GM21390 (cell line): ENCODE data around the gene CDH4.

Source experiments
- ATAC-seq: cut with Tn5 transposase; IDR thresholded peaks from one replicate; pipeline ENCODE4 v1.9.1; 2021; ENCODE audit not compliant: unreplicated experiment

The CDH4 gene

GRCh38 chr20:61927826-61928541, 675.9 kb downstream of the CDH4 start:
- ATAC-seq = no peak

DNA sequence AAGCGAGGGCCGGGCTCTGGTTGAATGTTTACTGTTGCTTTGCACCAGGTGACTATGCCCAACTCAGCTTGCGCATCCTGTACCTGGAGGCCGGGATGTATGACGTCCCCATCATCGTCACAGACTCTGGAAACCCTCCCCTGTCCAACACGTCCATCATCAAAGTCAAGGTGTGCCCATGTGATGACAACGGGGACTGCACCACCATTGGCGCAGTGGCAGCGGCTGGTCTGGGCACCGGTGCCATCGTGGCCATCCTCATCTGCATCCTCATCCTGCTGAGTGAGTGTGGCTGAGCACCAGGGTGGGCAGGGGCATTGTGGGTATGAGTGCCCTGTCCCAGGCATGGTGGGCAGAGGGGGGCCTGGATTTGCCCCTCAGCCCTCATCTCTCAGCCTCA, 677.5 kb downstream of the CDH4 start:
- no peak for ATAC-seq

- no peak for ATAC-seq
Observed at GRCh38 chr20:61929971-61930666, 678.1 kb downstream of the CDH4 start.

- ATAC-seq = no peak
Observed at GRCh38 chr20:61930776-61931475, 678.9 kb downstream of the CDH4 start.

DNA sequence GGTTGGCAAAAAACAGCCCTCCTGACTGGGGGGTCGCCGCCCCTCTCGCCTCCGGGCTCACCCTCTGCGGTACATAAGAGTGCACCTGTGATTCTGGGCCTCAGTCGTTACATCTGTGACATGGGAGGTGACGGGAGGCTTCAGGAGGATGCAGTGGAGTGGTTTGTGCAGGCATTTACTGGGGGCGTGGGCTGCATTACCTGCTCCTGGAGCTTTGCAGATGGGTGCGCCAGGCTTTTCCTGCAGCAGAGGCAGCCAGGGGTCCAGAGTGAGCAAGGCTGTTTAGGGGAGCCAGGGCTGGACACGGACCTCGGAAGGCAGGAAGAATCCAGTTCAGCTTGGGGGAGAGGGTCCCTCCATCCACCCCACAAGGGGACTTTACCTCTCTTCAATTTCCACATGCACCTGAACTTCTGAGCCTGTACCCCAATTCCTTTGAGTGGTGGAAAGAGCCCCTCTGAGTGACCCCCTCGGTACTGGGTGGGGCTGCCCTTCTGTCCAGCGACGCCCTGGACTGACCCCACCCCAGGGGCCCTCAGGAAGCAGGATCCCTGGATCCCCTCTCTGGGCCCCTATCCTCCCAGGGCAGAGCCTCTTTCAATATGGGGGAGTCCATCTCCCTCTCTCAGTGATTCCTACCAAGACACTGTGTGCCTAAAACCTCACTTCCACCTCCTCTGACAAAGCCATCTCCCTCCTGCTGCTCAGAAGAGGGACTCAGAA, 679.6 kb downstream of the CDH4 start:
- no peak for ATAC-seq

DNA sequence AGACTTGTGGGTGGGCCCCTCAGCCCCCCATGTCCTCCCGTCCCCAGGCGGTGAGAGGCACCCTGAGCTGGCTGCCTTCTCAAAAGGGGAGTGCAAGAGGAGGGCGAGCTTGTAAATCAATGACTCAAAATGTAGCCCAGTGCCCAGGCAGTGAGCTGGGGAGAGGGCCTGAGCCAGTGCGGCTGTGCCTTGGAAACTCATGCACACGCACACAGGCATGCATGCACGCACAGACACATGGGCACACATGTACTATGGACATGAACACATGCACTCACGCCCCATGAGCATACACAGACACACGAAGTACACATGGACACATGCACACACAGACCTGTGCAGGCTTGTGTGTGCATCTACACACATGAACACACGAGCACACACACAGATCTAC, 680.1 kb downstream of the CDH4 start:
- no peak for ATAC-seq

- ATAC-seq = no peak
Observed at GRCh38 chr20:61932711-61933480, 680.8 kb downstream of the CDH4 start.

GRCh38 chr20:61933481-61933950, 681.5 kb downstream of the CDH4 start:
- no peak for ATAC-seq

DNA sequence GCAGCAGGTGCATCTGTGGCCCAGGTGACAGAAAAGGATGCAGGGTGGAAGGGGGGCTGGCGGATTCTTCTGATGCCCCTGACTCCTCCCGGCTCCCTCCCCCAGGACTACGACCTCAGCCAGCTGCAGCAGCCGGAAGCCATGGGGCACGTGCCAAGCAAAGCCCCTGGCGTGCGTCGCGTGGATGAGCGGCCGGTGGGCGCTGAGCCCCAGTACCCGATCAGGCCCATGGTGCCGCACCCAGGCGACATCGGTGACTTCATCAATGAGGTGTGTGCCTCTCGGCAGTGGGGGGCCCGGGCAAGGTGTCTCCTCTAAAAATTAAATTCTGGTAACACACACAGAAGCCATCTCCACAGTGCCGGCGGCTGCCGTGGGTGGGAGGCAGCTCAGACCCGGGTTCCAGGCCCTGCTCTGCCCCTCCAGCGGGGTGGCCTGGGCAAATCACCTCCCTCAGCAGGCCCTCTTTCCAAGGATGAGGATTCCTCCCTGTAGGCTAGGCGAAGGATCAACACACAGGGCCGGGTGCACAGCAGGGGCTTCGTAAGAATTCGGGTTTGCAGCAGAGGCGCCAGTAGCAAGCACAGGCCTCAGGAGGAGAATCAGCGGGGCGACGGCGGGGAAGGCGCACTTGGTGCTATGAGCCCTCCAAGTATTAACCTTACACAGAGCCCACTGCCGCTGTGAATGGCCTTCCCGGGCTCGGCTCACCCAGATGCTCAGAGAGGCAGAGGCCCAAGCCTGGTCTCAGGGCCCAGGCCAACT, 682.1 kb downstream of the CDH4 start:
- no peak for ATAC-seq

DNA sequence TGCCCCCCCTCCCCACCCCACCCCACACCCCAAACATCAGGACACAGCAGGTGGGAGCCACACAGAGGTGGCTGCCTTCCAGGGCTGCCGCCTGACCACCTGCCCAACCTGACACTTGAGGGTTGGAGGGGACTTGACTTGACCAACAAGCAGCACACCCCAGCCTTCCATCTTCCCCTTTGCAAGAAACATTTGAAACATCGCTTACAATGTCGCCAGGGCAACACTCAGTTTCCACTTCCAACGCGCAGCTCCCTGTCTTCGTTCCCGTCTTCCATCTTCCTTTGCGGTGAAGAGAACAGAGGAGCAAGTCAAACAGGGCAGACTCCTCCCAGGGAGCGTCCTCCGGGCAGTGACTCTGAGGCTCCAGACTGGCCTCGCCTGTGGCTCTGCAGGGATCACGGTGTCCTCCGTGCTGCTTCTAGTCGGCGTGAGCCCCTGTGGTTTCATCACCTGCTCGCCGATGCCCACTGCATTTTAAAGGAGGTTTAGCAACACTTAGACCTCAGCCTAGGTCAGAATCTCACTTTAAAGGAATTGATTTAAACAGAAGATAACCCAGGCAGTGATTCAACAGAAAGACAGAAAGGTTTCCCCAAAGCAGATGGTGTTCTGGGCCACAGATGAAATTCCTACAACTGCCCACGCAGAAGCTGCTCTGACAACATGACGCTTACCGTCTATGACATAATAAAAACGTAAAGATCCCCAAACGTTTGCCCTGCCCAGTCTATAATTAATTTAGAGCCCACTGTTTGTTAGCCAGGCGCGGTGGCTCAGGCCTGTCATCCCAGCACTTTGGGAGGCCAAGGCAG, 682.9 kb downstream of the CDH4 start:
- ATAC-seq = no peak

GRCh38 chr20:61935926-61936700, 684.1 kb downstream of the CDH4 start:
- ATAC-seq = no peak

DNA sequence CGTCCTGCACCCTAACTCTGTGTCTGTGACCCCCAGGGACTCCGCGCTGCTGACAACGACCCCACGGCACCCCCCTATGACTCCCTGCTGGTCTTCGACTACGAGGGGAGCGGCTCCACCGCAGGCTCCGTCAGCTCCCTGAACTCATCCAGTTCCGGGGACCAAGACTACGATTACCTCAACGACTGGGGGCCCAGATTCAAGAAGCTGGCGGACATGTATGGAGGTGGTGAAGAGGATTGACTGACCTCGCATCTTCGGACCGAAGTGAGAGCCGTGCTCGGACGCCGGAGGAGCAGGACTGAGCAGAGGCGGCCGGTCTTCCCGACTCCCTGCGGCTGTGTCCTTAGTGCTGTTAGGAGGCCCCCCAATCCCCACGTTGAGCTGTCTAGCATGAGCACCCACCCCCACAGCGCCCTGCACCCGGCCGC, 684.7 kb downstream of the CDH4 start:
- ATAC-seq = no peak

DNA sequence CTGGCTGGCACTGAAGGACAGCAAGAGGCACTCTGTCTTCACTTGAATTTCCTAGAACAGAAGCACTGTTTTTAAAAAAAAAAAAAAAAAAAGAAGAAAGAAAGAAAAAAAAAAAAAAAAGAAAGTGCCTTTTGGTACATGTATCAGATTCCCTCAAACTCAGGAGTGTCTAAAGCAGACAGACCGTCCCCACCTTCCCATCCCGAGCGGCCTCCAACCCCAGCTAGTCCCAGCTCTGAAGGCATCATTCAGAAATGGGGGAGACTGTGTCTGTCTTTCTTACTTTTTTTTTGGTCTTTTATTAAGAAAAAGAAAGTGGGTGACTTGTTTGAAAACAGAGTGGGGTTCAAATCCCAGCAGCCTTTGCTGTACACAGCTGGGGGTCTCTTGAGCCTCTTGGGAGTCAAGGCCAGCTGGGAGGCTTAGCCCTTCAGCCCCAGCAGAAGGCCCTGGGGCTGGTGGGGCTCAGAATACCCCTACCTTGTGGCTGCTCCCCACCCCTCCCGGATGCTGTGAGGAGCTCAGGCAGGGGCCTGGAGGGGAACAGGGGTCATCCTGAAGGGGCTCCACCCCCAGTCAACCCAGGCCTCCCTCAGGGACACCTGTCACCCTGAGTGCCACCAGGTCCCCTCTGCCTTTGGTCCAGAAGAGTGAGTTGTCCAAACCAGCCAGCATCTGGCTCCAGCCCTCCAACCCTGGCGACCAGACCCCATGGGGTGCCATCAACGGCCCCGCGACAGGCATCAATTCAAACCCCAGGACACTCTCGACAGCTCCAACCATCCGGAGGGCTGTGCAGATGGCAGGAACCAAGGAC, 685.3 kb downstream of the CDH4 start:
- no peak for ATAC-seq

DNA sequence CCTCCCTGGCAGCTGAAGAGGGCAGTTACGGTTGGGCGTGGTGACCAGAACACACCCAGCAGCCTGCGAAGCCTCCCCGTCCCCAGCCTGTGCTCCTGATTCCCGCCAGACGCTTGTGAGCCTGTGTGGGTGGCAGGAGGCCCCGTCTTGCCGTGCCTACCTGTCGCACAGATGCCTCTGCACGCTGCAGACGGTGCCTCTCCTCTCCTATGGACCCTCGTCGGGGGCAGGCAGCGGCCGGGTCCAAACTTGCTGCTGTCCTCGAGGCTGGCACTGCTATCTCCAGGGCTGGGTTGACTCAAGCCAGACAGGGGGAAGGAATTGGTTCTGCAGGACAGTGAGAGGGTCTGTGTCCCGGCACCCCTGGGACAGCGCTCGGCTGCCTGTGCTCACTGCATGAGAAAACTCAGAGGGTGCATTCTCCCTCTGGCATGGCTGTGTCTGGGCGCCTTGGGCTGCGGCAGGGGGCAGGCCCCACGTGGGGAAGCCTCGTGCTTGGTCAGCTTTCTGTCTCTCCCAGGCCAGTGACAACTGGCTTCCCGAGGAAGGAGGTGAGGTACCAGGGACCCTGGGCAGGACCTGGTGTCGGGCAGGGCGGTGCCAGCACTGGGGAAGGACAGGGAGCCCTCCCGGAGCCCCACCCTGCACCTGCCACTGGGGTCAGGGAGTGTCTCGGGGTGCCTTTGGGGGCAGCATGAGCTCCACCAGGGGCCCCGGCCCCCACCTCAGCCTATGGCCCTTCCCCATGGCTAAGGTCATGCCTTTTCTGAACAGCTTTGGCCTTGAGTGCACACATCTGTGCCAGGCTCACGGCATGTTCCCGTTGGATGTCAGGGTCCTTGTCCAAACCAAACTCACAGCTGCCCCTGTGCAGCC, 686.1 kb downstream of the CDH4 start:
- ATAC-seq = no peak

DNA sequence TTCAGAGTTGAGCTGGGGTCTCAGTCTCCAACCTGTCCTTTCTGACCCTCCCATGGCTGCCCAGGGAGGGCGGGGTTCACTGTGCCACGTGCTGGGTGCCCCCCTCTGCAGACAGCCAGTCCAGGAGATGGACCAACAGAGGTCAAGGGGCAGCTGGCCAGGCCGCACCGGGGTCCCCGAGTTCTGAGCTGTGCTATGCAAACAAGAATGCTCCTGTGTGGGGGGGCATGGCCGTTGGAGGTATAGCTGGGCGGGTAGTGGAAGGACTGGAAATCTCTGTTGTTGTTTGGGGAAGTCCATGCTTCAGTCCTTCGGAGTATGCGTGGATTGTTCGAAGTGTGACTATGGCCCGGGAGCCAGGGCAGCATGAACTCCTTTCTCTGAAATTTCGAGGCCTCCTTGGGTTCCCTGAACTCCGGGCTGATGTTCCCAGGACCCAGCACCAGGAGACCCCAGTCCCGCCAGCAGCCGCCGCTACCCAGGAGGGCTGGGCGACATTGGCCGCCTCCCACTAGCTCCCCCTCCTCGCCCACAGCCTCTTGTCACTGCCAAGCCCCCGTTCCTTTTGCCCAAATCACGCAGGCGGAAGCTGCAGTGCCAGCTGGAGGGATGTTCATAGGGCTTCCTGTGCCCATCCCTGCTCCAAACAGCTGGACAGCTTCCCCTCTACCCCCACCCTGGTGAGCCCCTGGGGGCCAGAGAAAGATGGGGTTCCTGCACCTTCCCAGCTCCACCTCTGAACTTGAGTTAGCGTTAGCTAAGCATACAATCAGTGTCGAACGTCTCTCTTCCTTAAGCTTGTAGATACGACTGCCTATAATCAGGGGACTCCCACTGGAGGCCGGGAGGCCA, 687.0 kb downstream of the CDH4 start:
- ATAC-seq = no peak
